ENCODE measurements around the gene EFNB2.

EFNB2 gene

DNA sequence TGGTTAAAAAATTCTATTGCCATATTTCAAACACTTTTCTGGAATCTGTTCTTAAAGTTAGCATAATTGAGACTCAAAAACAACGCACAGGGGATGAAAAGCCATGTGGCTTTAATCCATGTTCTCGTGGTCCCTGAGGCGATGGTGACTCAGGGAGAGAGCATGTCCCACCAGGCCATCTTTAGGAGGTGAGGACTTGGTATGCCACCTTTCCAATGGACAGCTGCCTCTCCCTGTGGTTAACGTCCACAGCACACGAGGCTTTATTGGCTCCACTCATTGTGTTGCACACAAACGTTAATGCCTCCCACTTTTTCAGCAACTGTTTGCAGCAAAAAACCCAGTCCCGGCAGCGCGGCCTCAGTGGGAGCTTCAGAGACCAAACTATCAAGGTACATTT lies 51.4 kb downstream of the EFNB2 start:
- no peak for DNase-seq (ENCODE audit: low read depth in 2 of 2)

DNA sequence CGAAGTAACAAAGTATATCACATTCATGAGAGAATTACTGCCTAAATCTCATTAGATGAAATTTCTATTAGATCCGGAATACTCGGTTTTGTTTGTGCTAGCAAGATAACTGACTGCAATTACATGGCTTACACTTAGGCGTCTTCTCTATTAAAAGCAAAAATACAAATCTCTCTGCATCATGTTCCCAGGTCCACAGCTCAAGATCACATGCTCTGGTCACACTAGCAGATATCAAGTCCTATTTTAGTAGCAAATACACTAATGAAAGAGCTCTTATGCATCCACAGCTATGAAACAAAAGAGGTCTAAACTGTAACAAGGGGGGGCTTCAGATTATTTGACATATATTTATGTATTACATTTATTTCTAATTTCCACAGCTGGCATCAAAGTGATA lies 53.5 kb downstream of the EFNB2 start:
- DNase-seq (ENCODE audit: low read depth in 2 of 2) = no peak

DNA sequence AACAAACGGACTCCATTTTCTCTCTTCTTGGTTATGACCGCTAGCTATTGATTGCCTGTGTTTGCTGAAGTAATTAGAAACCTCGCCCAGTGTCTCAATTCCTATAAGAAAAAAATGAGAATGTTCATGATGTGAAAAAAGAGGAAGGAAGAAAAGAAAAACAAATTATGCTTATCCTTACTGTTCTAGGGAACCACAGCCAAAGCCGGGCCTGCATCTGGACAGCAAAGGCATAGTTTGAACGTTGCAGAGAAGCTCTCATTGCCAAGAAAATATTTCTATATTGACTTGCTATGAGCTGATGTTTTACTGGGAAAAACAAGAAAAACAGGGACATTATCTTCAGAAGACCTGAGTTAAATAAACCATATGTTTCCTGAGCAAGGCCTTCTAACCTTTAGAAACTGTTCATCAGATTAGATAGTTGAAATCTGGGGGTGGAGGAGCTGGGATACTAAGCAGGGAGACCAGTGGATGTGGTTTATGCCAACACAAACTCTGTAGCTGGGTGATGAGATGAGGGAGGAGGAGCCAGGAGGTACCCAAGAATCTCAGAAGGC lies 55.0 kb downstream of the EFNB2 start:
- DNase-seq (ENCODE audit: low read depth in 2 of 2) = no peak

DNA sequence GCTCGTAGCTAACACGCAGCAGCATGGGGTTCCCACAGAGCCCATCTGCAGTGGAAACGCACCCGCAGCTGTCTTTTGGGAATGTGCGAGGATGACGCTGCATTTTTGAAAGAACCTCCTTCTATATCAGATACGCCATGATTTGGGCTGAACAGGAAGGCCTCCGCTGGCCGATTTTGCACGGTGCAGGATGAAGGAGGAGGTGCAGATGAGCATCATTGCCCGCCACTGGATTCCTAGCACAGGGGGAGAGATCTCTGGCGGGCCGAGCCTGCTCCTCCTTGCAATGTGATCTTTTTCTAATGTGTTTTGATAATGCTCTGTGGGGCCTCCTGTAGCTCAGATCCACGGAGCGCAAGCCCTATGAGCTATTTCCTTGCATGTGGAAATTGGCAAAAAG lies 55.5 kb downstream of the EFNB2 start:
- no peak for DNase-seq (ENCODE audit: low read depth in 2 of 2)

DNA sequence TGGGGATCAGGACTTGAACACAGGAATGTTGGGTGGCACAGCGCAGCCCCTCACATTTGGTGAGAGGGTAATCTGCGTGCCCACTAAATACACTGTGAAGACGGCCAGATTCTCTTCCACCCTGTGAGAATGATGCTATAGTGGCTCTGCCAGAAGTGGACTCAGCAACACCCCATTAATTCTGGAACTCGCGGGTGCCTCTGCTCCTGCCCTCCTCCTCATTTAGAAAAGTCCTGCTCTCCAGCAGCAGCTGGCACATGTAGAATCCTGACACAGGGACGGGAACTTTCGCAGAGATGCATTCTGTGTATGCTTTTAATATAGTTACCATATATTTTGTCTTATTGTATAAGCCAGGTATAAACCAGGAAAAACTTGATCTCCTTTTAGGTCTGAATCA lies 57.3 kb downstream of the EFNB2 start:
- no peak for DNase-seq (ENCODE audit: low read depth in 2 of 2)

DNA sequence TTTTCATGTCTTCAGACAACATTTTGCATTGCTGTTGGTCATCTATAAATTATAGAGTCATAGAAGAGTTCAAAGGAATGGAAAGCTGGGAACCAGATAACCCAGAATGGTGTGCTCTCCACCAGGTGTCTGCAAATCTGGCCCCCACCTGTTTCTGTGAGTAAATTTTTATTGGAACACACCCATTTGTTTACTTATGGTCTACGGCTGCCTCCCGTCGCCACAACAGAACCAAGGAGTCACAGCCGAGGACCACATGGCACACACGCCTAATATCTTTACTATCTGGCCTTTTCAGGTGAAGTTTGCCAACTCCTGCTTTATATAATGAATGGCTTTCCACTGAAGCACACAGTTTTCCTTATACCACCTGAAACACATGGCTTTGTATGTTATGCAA lies 58.2 kb downstream of the EFNB2 start:
- DNase-seq (ENCODE audit: low read depth in 2 of 2) = no peak

DNA sequence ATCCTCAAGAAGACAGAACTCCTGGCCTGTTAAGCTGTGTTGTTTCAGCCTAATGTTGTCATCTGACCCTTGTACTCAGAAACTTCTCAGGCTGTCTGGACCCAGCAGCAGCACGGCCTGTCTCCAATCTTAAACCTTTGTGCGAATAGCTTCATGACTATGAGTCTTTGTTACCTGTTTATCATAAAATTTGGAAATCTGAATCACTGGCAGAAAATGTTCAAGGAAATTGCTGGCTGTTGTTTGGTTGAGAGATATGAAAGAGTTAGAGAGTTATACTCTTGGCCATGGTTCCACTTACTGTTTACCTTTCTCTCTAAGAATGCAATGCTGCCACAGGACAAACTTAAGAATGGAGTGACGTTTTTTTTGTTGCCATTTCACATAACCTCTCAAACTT lies 59.6 kb downstream of the EFNB2 start:
- no peak for DNase-seq (ENCODE audit: low read depth in 2 of 2)

DNA sequence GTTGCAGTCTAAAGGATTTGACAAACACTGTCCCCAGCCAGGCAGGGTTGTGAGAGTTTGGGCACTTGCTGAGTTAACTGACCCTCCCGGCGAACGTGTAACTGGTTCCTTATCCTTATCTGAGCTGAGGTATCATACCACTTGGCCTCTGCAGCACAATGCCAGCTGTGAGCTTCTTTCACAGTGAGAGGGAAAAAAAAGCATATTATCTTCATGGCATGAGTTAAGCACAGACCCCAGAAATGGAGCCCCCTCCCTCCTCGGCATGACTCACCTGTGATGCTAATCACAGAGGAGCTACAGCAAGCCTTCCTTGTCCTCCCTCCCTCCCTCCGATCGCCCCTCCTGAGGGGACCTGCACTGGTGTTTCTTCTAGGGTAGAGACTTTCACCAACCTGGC lies 60.5 kb downstream of the EFNB2 start:
- DNase-seq (ENCODE audit: low read depth in 2 of 2) = no peak

DNA sequence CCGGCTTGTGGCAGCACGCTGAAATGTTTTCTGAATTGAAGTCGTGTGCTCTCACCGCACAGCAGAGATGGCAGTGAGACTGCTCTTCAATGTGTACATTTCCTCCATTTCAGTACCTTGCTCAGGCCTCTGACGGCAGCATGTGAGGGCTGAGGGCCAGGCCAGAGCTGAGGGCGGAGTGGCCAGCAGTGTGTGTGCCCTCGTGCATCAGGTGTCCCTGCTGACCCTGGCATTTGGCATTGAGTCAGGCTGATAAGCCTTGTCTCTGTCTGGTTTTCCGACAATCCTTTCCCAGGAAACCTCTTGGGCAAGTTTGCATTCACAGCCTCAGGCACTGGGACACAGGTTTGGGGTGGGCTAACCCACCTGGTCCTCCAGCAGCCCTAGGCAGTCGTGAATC lies 62.3 kb downstream of the EFNB2 start:
- no peak for DNase-seq (ENCODE audit: low read depth in 2 of 2)

DNA sequence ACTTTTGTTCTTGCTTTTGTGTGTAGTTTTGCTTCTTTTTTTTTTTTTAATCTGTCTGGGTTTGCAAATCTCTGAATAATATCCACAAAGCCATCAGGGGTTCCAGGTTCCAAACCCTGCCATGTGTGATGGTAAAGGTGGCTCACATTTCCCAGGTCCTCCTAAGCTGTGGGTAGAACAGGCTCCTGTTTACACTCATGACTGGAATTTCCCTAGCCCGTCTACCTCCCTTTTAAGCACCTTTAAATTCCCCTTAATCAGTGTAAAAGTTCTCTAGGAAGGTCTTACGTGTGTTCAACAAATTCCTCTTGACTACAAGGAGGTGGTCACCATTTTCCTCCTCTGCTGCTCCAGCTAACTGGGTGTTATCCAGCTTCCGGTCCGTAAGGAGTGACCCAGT lies 62.8 kb downstream of the EFNB2 start:
- no peak for DNase-seq (ENCODE audit: low read depth in 2 of 2)

DNA sequence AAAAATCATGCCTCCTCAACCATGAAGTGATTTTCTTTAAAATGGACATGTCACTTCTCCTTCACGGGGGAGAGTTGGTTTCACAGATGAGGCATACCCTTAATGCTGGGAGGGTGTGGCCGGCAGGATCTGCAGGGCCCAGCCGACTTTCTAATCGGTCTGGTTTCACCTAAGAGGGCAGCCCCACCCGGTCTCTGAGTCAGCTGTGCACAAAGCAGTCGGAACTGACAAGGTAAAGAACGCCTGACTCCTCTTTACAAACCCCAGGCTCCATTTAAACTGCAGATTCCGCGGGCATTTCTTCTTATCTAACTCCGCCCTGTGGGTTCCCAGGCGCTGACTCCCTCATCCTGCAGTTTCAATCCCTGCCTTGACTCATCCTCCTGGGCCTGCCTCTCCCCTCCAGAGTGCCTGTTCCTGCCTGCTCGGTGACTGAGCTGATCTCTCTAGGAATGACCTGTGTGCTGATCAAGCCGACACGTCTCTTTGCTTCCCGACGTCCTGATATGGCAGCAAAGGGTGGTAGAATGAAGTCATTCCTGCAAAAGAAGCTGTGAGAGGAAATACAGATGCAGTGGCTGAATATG lies 63.4 kb downstream of the EFNB2 start:
- no peak for DNase-seq (ENCODE audit: low read depth in 2 of 2)

DNA sequence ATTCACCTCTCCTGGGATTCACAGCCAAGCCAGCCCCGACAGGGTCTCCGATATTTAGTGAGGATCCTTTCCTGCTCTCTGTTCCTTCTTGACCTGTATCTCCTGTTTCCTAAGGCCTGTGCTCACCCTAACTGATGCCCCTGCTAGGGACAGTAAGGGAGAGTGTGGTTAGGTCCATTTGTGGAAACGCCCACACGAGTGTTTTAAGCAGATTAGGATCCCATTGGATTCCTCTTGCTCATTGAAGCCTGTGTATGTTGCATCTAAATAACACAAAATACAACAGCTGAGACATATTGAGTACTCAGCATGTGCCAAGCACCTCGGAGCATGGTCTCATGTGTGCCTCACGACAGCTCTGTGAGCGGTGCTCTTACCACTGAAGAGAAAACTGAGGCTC lies 64.9 kb downstream of the EFNB2 start:
- DNase-seq (ENCODE audit: low read depth in 2 of 2) = no peak

DNA sequence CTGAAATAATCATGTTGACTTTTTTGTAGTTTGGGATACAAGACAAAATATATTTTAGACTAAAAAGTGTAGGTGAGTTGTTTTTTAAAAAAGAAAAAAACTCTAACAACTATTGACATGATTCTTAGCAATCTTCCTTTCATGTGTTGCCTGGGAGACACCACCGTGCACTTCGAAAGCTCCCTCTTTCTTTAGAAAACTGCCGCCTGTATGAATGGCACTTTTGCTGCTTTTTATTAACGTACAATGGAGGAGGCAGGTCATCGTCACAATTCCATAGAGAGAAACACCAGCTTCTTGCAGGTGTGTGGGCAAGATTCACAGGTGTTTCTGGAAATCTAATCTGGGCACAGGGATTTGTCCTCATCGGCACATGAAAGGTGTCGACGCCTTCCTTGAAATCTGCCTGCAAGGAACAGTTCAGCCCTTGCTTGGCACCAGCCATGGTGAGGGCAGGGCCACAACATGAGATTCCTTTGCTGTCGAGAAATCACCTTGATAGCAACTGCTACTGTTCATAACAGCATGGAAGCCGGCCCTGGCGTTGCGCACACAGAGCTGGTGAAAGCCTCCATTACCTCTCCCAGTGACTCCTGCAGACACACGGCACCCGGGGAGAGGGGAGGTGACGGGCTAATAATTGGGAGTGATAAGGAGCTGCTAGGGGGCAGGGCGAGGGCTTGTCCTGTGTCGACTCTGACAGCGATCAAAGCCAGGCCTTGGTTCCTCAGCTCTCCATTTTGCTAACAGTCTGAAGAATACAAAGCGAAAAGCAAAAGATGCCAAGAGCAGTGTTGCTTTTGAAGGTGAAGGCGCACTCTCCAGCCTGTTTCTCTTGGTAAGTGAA lies 66.5 kb downstream of the EFNB2 start:
- no peak for DNase-seq (ENCODE audit: low read depth in 2 of 2)

DNA sequence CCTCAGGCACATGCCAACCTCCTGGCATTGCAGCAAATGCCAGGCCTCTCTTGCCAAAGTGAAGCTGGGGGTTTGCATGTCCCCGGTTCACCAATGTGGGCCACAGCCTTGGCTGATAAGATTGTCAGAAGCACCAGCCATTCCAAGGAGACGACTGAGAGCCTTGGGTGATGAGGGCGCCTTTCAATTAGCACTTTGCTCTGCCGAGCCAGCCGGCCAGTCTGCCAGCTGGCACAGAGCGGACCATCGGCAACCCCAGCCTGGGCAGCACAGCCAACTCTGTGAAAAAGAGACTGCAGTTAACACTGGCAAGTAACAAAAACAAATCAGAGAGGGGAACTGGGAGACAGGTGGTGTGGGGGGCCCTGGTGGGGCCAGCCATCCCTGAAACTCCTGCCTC lies 67.3 kb downstream of the EFNB2 start:
- DNase-seq (ENCODE audit: low read depth in 2 of 2) = no peak

DNA sequence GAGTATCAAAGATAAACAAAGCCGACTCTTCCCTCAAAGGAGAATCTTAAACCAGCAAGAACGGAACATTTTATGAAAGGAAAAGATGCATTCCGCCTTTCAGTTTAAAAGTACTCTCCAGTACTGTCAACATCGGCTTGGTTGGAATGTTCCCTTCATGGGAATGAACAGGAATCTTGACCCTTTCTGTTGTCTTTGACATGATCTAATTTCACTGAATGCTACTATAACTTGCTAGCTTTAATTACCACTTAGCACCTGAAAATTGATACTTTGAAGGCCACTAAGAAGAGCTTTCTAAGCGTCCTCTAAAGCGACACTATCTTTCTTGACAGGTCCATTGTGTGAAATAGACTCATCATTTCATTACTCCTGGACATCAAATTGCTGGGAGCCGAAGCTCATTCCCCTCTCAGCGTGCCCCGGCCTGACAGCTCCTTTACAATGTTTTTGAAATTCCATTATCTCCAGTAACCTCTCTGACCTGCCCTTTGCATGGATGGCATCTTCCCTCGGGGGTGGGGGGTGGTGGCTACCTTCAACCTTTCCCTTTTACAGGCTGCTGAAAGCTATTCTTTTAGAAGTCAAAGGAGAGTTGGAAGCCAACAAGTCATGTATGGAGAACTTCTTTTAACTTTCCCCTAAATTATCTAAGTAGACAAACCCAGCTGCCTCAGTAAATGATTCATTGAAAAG lies 67.9 kb downstream of the EFNB2 start:
- no peak for DNase-seq (ENCODE audit: low read depth in 2 of 2)

DNA sequence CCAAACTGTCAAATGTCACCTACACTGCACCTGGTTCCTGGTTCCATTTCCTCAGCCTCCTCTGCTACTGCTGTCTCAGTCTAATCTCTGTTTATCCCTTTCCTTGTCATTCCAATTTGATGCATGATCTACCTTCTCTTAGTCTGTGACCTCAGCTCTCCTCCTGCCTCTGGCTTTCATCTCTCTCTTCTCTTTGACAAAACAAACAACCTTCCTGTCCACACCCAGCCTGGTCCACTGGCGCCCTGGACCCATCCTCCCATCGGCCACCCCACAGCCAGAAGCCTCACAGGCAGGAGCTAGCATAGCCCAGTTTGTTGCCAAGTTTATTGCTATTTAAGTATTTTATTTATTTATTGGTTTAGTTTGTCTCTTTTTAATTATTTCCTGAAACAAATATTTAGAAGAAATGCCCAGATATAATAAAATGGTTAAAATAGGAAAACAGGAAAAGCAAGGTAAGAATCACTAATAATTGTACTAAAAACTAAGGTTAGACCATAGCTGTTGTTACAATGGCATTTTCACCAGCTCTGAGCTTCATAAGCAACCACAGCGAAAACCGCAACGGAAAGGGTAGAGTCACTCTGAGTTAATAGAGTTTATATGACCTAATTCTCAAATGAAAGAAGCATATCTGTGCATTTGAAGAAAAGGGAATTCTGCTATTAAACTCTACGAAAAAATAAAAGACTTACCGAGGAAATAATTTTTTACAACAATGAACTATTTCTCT lies 68.6 kb downstream of the EFNB2 start:
- no peak for DNase-seq (ENCODE audit: low read depth in 2 of 2)

DNA sequence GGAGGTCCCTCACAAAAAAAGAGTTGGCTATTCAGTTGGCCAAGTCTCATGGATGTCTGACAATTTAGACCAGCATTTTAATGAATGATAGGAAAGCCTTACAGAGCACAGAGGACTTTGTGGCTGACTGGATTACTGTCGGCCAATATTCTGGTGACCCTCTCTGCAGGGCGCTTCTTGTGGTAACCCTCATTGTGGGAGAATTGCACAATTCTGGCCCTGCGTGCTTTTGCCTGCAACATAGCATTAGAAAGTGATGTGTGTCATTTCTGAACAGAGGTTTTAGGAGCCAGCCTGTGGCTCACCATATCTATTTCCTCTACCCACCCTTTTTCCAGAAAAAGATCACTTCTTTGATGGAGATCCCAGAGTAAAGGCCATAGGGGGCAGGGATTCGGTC lies 71.4 kb downstream of the EFNB2 start:
- DNase-seq (ENCODE audit: low read depth in 2 of 2) = no peak

DNA sequence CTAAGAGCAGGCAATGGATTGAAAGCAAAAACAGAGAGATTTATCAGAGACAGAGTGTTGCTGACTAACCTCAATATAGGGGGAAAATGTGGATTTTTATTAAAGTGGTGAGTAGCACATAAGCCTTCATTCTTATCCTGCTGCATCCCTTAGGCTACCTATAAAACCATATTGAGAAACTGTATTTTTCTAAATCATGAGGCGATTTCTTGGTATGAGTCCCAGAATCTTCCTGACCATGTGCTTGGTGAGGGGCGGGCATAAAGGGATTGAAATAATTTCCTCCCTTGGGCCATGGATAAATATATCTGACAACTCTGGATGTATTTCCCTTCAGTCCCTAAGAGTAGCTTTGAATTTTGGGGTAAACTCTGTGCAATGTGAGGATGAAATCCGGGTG lies 72.8 kb downstream of the EFNB2 start:
- no peak for DNase-seq (ENCODE audit: low read depth in 2 of 2)

DNA sequence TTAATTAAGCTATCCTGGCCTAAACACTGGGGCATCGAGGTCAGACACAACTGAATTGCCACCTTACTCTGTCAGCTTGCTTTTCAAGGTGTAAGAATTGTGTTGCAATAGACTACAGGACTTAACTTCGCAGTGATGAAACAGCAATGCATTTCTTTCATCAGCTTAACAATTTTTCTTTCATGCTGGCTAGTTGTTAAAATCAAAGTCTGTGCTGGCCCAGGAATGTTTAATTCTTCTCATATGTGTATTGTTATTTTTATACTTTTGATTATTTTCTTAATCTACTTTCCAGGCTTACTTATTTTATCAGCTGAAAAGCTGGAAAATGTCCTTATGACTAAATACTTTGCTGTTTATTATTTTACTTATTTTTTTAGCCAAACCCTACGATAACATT lies 79.7 kb downstream of the EFNB2 start:
- DNase-seq (ENCODE audit: low read depth in 2 of 2) = no peak

DNA sequence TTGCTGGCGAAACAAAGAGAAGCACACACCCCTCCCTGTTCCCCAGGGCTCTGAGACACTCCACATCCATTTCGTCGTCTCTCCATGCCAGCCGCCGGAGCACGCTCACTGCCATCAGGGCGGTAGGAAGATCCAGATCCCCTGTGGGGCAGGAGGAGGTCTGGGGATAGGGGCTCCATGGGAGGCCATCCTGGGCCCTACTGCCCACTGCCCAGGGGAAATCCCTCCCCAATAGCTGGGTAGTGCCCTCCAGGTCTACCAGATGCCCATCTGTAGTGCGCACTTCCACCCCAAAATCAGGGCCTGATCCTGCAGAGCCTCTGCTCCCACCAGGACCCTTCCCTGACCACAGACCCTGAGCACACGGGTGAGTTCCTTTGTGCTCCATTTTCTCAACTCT lies 80.3 kb downstream of the EFNB2 start:
- no peak for DNase-seq (ENCODE audit: low read depth in 2 of 2)

DNA sequence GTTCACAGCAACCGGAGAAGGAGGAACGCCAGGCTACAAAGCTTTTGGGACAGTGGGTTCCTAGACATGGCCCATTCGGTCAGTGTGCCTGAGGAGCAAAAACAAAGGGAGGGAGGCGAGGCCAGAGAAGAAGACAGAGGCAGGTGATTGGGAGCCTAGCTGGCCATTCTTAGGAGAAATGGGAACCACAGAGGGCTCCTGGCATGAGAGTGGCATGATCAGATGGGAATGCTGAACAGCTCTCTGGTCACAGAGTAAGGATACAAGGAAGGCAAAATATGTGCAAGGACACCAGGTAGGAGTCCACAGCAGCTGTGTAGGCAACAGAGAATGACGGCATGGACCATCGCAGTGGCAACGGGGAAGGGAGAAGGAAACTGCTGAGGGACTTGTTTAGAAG lies 82.4 kb downstream of the EFNB2 start:
- no peak for DNase-seq (ENCODE audit: low read depth in 2 of 2)

DNA sequence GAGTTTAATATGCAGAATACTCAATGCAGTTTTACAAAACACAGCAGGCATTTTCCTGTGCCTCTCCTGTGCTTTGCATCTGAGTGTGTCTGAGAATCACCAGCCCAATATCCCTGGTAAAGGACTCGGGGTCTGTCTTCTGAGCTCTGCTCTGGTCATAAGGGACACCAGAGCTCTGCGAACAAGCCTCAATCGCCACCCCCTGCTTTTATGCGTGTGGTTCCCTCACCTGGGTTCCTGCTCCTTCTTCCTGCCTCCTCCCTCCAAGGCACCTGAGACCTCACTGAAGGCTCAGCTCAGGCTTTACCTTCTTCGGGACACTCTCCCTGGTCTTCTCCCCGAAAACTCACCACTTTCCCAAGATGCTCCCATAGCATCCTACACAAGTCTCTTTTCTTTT lies 84.5 kb downstream of the EFNB2 start:
- no peak for DNase-seq (ENCODE audit: low read depth in 2 of 2)
